Neural cell (in vitro differentiated cells): ENCODE measurements around the gene OBSCN.

ENCODE experiments used
- CTCF ChIP-seq: fragments of 450-650 bp; IDR thresholded peaks from 2 replicates; pipeline ENCODE4 v1.5.1; 2014; ENCODE audit warnings: antibody characterized with exemption, mild to moderate bottlenecking, moderate library complexity; ENCODE audit not compliant: poor library complexity, severe bottlenecking
- EZH2 ChIP-seq: fragments of 200-600, 300-800 bp; shearing (Covaris generic), sonication (generic); IDR thresholded peaks from 2 replicates; pipeline ENCODE4 v1.6.1; 2014; ENCODE audit warnings: antibody characterized with exemption, low read length, borderline replicate concordance, mild to moderate bottlenecking; ENCODE audit not compliant: insufficient read depth, poor library complexity, severe bottlenecking
- RAD21 ChIP-seq: fragments of 450-650 bp; conservative IDR thresholded peaks from 2 replicates; pipeline ENCODE4 v1.6.1; 2014; ENCODE audit warnings: antibody characterized with exemption, mild to moderate bottlenecking, moderate library complexity
- TAF1 ChIP-seq: IDR thresholded peaks from 2 replicates; pipeline ENCODE4 v1.6.1; 2012; ENCODE audit warnings: low read depth

GRCh38 chr1:228274452-228275178 is 66.8 kb downstream of the OBSCN start:
- TF ChIP-seq CTCF (no peak), EZH2 (no peak), TAF1 (no peak), RAD21 (no peak)
